Caco-2 (cell line): ENCODE results near the gene ASTN1. TPM values are rescaled to one million over a fixed set of nuclear protein-coding genes. Genes with fewer than 3 reads are reported as not detected.

Experiments used
- BruUV-seq: library from RNA; stranded (reverse); fragments of 400-500 nt; replicated peaks from 2 replicates; lab custom pipeline; 2021; lab: Mats Ljungman, UMichigan
- CTCF ChIA-PET: fragments of 300-600 bp; sonication (Branson Sonifier 250); formaldehyde crosslinking; loops from one replicate; lab custom pipeline; 2022; ENCODE audit warnings: antibody characterized with exemption; lab: Charles Lee
- POLR2A ChIA-PET: fragments of 300-600 bp; sonication (Branson Sonifier 250); formaldehyde crosslinking; loops from one replicate; lab custom pipeline; 2022; ENCODE audit warnings: antibody characterized with exemption; lab: Charles Lee
- DNase-seq, 2 experiments: peaks; one replicate each; pipeline versions ENCODE4 v3.0.0 to v3.0.0-alpha.2; 2020 to 2022
- H3K27me3 ChIP-seq: replicated peaks from 2 replicates; pipeline ENCODE4 v1.6.0; 2011; ENCODE audit warnings: low read length; ENCODE audit not compliant: control insufficient read depth, insufficient read depth
- H3K36me3 ChIP-seq: 2 replicates; pipeline ENCODE4 v1.5.1; 2011; ENCODE audit warnings: low read length; ENCODE audit not compliant: control insufficient read depth, insufficient read depth
- H3K4me1 ChIP-seq: fragments of 250-450 bp; sonication (Bioruptor Pico); 2 replicates; pipeline ENCODE4 v1.5.1; 2020; ENCODE audit warnings: mild to moderate bottlenecking
- H3K4me3 ChIP-seq: 2 replicates; pipeline ENCODE4 v1.5.1; 2011; ENCODE audit warnings: low read depth, mild to moderate bottlenecking, control low read depth, low read length
- H3K9me3 ChIP-seq: fragments of 250-450 bp; sonication (Bioruptor Pico); 2 replicates; pipeline ENCODE4 v1.5.1; 2020; ENCODE audit warnings: mild to moderate bottlenecking, moderate library complexity
- H3K27ac Mint-ChIP-seq: one replicate; pipeline ENCODE4 v1.8.0; 2022; ENCODE audit warnings: mixed read lengths; ENCODE audit not compliant: unreplicated experiment
- H3K27me3 Mint-ChIP-seq: one replicate; pipeline ENCODE4 v1.8.0; 2022; ENCODE audit warnings: mixed read lengths; ENCODE audit not compliant: insufficient read depth, unreplicated experiment
- H3K36me3 Mint-ChIP-seq: one replicate; pipeline ENCODE4 v1.8.0; 2022; ENCODE audit warnings: mild to moderate bottlenecking, mixed read lengths; ENCODE audit not compliant: insufficient read depth, unreplicated experiment
- H3K4me1 Mint-ChIP-seq: one replicate; pipeline ENCODE4 v1.8.0; 2022; ENCODE audit warnings: low read depth, mixed read lengths; ENCODE audit not compliant: unreplicated experiment
- H3K4me3 Mint-ChIP-seq: one replicate; pipeline ENCODE4 v1.8.0; 2022; ENCODE audit warnings: mild to moderate bottlenecking, moderate library complexity, mixed read lengths; ENCODE audit not compliant: unreplicated experiment
- H3K9me3 Mint-ChIP-seq: one replicate; pipeline ENCODE4 v1.8.0; 2022; ENCODE audit warnings: mixed read lengths; ENCODE audit not compliant: unreplicated experiment
- CTCF ChIP-seq, 2 experiments: fragments of 200-600 bp in 1 of 2; IDR thresholded peaks; 1 replicate in 1 of 2; 2 replicates in 1 of 2; pipeline versions ENCODE4 v1.5.1 to v1.8.0; 2011 to 2022; ENCODE audit warnings: antibody characterized with exemption in 1 of 2, control low read depth in 1 of 2, inconsistent platforms in 1 of 2, low read depth in 1 of 2, low read length in 1 of 2, mild to moderate bottlenecking in 1 of 2, moderate library complexity in 1 of 2; ENCODE audit not compliant: insufficient read depth in 1 of 2, severe bottlenecking in 1 of 2, unreplicated experiment in 1 of 2
- intact Hi-C: fragments of 100-400 bp; cut with micrococcal nuclease; formaldehyde crosslinking; loops from one replicate; pipeline ENCODE4 v1.10.0; 2022; ENCODE audit not compliant: unreplicated experiment
- total RNA-seq: library from RNA; stranded (reverse); gene quantifications from 2 replicates; pipeline ENCODE4 v1.2.3, GENCODE V29; 2022

ASTN1 gene
- total RNA-seq, 1 experiment from 2014 or later, result not detected

- Histone ChIP-seq H3K27me3 (no peaks in the 10 kb centered on the region), H3K4me1 (no peaks in the 10 kb centered on the region), H3K4me3 (no peak overlapping the region), H3K36me3 (no peaks in the 10 kb centered on the region), H3K9me3 (no peaks in the 10 kb centered on the region)
- H3K36me3 Mint-ChIP-seq, result no peaks in the 10 kb centered on the region
- H3K4me1 Mint-ChIP-seq, result no peaks in the 10 kb centered on the region
- H3K4me3 Mint-ChIP-seq, result no peak overlapping the region
- H3K9me3 Mint-ChIP-seq, result no peaks in the 10 kb centered on the region
- ChIA-PET CTCF (no interaction called here), POLR2A (no interaction called here)
- no peak for TF ChIP-seq CTCF (IDR thresholded peaks at IDR 0.05; ENCODE audit: insufficient read depth in 1 of 2, low read depth in 1 of 2, low read length in 1 of 2, severe bottlenecking in 1 of 2, unreplicated experiment in 1 of 2)
- no TSS peak for BruUV-seq
- H3K27me3 Mint-ChIP-seq, result peaks cover 7% of the 10 kb centered on the region
- H3K27ac Mint-ChIP-seq, result no peak overlapping the region
- no peak for DNase-seq
- intact Hi-C loops, result no loop called here
Observed at GRCh38 chr1:177200290-177200689, 35.8 kb upstream of the ASTN1 start.

GRCh38 chr1:177198243-177198642 lies 33.7 kb upstream of the ASTN1 start:
- Mint-ChIP-seq H3K4me1 (no peaks in the 10 kb centered on the region), H3K36me3 (no peaks in the 10 kb centered on the region), H3K27ac (no peak overlapping the region), H3K27me3 (peaks cover 7% of the 10 kb centered on the region), H3K9me3 (no peaks in the 10 kb centered on the region), H3K4me3 (no peak overlapping the region)
- Histone ChIP-seq H3K9me3 (no peaks in the 10 kb centered on the region), H3K27me3 (no peaks in the 10 kb centered on the region), H3K36me3 (no peaks in the 10 kb centered on the region), H3K4me3 (no peak overlapping the region), H3K4me1 (no peaks in the 10 kb centered on the region)
- no TSS peak for BruUV-seq
- ChIA-PET POLR2A (no interaction called here), CTCF (no interaction called here)
- DNase-seq, result no peak
- no peak for TF ChIP-seq CTCF (IDR thresholded peaks at IDR 0.05; ENCODE audit: insufficient read depth in 1 of 2, low read depth in 1 of 2, low read length in 1 of 2, severe bottlenecking in 1 of 2, unreplicated experiment in 1 of 2)
- intact Hi-C loops, result no loop called here

- Mint-ChIP-seq H3K4me1 (no peaks in the 10 kb centered on the region), H3K4me3 (no peak overlapping the region), H3K27ac (no peak overlapping the region), H3K27me3 (no peaks in the 10 kb centered on the region), H3K9me3 (no peaks in the 10 kb centered on the region), H3K36me3 (no peaks in the 10 kb centered on the region)
- no peak for DNase-seq
- peaks cover 4% of the 10 kb centered on the region for H3K9me3 ChIP-seq
- no peak for TF ChIP-seq CTCF (IDR thresholded peaks at IDR 0.05; ENCODE audit: insufficient read depth in 1 of 2, low read depth in 1 of 2, low read length in 1 of 2, severe bottlenecking in 1 of 2, unreplicated experiment in 1 of 2)
- no peaks in the 10 kb centered on the region for H3K27me3 ChIP-seq
- no TSS peak for BruUV-seq
- no peaks in the 10 kb centered on the region for H3K4me1 ChIP-seq
- no peak overlapping the region for H3K4me3 ChIP-seq
- intact Hi-C loops, result no loop called here
- H3K36me3 ChIP-seq, result no peaks in the 10 kb centered on the region
- ChIA-PET CTCF (no interaction called here), POLR2A (no interaction called here)
Observed at GRCh38 chr1:177190308-177190970, 25.9 kb upstream of the ASTN1 start.
